ENCODE data around the gene CACNA1E.

The CACNA1E gene

DNA sequence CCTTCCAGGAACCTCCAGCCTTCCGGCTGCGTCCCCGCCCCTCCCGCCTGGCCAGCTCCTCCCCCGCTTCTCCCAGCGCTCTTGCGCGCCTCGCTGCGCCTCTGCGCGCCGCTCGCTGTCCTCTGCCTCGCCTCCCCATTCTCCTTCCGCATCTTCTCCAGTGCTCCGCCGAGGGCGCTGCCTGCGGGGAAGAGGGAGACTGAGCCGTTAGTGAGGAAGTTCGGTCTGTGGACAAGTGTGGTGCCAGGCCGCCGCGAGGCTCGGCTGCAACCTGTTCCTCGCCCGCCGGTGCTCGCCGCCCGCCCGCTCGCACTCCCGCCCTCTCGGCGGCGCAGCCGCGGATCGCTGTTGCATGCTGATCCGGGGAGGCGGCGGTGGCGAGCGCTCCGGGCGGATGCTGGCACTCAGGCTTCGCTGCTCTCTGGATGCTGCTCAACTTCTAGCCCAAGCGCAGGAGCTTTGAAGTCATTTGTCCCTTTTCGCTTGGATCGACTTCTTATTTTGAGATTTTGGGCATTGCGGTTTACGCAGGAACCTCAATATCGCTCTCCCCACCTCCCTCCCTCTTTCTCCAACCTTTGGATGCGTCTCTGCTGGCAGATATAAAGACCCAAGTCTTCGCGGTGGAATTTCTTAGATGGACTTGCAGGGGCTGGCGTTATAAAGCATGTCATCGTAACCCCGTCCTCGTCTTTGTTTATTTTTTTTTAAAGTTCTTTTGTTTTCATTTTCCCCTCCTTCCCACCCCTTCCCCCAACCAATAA, 614 bp upstream of the CACNA1E start:
- DNase-seq (ENCODE audit: low read depth in 1 of 2, low spot score in 1 of 2), result no peak

DNA sequence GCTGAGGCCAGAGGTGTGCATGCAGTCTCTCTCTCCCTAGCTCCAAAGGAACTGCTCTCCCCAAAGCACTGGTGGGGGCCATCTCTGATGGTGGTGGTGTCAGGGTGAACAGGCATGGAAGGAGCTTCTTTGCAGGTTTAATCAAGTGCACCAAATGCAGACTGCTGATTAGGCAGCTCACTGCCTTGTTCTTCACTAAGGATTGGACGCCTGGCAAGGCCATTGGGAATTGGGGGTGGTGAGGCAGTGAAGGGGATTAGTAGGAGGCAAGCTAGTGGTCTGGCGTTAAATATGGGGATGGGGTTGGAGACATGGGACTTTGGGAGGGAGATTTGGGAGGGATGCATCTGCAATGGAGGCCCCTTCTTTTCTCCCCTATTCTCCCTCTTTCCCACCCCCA, 1.5 kb downstream of the CACNA1E start:
- DNase-seq (ENCODE audit: low read depth in 1 of 2, low spot score in 1 of 2), result no peak

DNA sequence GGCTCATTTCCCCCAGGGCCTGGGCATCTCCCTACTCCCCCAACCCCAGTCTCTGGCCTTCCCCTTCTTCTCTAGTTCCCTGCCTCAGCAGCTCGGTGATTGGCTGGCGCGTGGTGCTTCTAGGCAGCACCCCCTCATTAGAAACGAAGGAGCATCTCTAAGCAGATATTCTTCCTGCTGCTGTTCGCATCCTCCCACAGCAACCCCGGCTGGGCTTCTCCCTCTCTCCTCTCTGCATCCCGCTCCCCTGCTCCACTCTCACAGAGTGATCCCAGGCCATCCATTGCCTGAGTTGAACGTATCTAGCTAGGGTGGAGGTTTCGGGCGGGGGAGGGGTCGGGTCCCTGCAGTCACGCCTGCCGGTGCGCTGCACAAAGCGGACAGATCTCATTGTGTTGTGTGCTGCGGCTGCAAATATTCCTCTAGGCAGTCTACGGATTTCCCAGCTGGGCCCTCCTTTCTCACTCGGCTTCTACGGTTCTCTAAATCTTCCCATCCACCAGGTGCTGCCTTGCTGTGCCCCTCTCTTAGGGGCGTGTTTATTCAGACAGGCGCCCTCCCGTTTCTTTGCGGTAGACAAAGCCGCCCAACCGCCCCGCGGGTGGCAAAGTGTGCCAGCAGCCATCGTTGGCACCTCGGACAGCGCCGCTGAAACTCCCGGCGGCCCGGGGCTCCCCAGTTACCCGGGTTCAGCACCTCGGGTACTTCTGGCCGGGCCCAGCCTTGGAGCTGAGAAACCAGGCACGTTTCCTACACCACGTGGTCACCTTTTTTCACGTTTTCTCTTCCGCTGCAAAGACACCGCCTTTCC, 2.2 kb downstream of the CACNA1E start:
- DNase-seq (ENCODE audit: low read depth in 1 of 2, low spot score in 1 of 2), result no peak

DNA sequence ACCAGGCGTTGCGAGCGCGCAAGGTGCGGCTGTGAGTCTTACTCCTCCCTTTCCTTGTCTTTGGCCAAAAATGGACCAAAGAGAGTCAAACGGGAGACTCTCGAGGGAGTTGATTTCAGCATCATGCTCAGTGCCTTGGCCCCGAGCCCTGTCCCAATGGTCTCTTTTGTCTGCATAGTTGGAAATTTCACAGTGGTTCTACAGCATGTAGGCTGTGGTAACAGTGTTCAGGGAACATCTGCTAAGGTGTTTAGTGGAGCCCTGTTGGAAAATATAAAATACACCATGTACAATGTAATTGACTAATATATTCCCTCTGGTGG, 2.7 kb downstream of the CACNA1E start:
- no peak for DNase-seq (ENCODE audit: low read depth in 1 of 2, low spot score in 1 of 2)

DNA sequence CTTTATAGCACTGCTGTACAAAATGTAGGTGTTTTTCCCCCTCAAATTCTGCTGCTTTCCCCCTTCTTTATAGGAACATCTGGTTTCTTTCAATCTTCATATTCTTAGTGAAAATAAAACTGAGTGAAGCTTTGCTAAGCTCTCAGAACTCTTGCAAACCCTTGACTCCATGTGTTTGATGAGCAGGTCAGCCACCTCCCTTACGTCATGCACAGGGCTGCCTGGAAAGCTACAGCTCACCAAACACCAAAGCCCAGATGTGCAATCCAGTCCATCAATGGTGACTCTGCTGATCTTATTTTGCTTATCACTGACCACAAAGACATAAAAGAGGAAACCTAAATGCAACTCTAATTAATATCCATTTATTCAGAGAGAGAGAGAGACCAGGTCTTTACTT, 5.5 kb downstream of the CACNA1E start:
- no peak for DNase-seq (ENCODE audit: low read depth in 1 of 2, low spot score in 1 of 2)

DNA sequence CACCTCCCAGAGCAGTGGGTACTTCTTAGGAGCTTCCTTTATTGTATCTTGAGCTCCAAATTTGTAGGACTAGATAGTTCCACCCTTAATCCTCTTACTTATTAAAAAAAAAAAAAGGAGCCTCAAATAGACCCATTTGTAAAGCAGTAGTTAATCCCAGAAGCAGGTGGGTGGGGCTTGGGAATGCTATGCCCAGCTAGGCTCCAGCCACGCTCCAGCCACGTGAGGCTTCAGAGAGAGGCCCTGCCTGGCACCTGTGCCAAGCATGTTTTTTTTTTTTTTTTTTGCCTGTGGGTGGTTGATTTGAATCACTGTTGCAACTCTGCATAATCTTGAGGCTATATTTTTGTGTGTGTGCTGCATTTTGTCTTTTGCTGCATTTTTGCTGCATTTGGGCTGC, 7.0 kb downstream of the CACNA1E start:
- DNase-seq (ENCODE audit: low read depth in 1 of 2, low spot score in 1 of 2), result no peak

DNA sequence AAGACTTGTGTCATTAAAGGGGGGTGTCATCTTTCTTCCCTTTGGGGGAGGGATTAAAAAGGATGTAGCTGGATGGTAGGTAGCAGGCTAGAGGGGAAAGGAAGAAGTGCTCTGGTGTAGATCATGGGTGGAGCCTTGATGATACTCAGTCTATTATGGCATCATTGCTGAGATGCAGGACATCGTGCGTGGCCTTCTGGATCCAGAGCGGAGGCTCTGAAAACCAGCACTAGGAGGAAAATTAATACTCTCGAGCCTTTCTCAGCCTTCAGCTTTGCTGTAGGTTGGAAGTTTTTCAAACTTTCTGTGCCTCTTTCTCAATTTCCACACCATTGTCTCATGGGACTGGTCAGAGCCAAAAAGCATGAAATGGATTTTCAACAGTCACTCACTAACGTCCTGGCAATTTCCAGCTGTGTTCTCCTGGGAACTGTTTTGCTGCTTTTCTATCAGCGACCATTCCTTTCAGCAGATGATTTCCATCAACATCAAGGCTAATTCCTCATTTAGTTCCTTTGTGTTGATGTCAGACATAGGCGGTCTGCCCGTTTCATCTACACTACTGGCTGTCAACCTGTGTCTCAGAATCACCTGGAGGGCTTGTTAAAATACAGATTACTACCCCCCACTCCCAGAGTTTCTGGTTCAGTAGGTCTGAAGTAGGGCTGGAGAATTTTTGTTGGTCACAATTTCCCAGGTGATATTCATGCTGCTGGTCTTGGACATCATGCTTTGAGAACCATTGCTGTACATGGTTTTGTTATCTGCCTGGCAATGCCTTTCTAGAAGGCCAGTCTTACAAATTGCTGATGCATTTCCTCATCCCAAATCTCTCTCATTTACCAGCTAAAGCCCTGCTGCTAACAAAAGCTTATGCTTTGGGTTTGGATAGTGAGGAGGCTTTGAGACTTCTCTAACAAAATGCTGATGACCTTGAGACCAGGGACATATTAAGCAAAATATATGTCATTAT, 7.7 kb downstream of the CACNA1E start:
- DNase-seq (ENCODE audit: low read depth in 1 of 2, low spot score in 1 of 2), result no peak

DNA sequence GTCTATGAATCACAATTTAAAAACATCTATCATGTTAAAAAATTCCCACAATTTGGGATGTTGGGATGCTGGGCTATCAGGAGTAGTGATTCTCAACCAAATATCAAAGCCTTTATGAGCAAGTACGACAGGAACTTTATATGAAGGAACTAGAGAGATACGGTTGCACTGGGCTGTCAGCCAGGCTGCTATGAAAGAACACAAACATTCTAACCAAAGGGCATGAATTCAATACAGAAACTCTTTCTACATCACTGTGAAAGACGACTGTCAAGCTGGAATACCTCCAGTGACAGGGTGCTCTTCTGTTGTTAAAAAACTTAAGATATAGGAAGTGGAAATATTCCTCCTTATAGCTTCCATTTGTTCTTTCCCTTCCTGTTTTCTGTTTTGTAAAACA, 9.8 kb downstream of the CACNA1E start:
- DNase-seq (ENCODE audit: low read depth in 1 of 2, low spot score in 1 of 2), result no peak

DNA sequence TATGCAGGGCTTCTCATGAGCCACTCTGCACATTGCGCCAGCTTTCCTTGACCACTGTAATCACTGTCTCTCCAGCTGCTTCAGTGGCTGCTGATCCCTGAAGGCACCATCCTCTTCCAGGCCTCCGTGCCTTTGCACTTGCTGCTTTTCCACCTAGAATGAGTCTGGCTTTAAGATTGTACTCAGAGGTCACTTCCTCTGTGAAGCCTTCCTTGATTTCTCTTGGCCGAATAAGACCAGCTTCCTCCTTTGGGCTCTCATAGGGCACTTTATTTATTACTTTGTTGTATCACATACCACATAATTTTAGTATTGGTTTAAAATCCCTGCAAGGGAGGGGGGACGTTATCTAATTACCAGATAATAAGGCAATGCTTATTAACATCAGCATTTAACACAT, 10.6 kb downstream of the CACNA1E start:
- no peak for DNase-seq (ENCODE audit: low read depth in 1 of 2, low spot score in 1 of 2)

DNA sequence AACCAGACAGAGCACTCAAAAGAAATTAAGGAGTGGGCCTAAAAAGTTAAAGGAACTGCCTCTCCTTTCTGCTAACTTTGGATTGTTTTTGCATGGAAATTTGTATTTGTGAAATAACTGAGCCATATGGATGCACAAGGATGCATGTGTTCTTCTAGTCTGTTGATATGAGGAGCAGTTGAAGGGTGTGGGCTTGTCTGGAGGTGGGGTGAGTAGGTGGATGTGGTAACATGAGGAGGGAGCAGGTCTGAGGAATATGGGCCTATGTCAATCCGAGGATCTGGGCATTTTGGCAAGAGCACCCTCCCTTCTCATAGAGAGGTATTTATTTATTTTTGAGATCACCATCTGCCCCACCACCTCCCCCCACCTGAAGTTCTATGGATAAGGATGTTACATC, 13.4 kb downstream of the CACNA1E start:
- no peak for DNase-seq (ENCODE audit: low read depth in 1 of 2, low spot score in 1 of 2)

DNA sequence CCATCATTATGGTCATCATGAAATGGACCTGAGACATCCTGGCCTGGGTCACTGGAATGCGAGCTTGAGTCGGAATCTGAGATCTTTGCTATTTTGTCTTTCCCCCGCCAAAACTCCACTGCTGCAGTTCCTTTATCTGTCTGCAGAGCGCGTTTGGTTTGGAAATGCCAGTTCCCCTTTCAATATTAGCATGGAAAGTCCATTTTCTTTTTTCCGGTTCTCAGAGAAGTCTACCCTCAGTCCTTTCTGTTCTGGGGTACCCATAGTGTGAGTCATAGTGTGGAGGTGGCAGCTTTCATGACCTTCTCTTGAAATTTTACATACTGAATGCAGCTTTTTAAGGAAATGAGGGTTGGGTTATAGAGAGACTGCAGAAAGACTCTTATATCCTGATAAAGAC, 14.6 kb downstream of the CACNA1E start:
- DNase-seq (ENCODE audit: low read depth in 1 of 2, low spot score in 1 of 2), result no peak

DNA sequence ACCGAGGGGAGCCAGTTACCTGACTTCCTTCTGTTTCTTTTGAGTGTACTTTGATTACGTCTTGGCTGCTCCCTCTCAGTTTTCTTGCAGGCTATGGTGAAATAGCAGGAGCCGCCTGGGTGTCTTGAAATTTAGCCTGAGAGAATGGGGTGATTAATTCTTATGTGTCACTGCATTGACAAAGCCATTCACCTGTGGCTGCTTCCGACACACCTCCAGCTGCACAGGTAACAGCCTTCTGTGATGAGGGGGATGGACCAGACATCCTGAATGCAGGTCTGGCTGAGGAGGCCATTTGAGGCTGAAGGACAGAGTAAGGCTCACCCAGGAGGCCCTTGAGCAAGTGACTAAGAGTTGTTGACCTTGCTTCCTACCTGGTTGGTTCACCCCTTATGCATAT, 16.5 kb downstream of the CACNA1E start:
- DNase-seq (ENCODE audit: low read depth in 1 of 2, low spot score in 1 of 2), result no peak

DNA sequence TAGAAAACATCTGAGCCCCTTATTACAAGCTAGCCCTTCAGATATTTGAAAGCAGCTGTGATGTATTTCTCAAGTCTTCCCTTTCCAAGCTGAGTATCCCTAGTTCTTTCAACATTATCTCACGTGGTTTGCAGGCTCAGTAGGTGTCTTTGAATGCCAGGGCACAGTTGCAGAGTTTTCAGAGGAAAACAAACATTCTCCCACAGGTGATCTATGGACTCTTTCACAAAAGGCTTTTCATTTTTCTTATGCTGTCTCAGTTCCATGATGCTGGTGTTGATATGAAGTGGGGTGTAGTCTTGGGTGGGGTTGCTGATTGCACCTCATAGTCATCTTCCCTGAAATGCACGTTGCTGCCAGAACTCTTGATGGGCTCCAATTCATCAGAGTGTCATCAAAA, 17.3 kb downstream of the CACNA1E start:
- no peak for DNase-seq (ENCODE audit: low read depth in 1 of 2, low spot score in 1 of 2)

DNA sequence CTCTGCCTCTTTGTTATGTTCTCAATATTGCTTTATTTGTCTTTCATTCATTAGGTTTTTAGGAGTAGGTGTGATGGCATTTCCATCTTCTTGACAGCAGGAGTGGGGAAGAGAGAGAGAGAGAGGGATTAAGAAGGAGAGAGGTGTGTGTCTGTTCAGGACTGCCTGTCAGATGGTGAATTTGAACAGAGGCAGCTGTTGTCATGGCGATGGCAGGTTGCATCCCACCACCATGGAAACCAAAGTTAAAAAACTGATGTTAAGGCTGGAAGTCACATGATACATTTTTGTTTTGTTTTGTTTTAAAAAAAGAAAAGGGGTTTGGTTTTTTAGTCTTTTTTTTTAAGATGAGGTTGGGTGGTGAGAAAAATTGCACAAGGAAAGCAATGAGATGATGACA, 18.3 kb downstream of the CACNA1E start:
- no peak for DNase-seq (ENCODE audit: low read depth in 1 of 2, low spot score in 1 of 2)

DNA sequence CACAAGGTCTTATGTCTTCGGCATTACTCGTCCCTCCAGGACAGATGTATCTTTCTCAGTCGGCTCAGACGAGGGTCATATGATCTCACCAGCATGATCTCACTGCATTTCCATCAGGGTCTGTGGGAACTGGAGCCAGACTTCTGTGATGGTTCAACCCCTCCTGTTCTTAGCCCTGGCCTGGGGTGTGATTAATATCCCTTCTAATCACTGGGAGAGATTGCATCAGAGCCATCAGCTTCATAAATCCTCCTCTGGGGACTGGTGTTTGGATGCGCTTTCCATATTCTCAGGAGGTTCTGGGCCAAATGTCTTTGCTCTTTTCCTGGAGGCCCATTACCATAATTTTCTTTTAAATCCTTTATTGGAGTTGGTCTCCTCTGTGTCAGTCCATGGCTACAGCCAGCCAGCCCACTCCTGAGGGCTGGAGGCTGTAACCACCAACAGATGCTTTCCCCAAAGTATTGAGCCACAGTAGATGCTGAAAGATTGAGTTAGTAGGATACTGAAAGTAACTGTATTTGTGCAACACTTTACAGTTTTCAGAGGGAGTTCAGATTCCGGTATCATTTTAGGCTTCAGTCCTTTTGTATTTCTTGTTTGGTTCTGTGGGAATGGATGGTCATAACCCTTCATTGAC, 20.0 kb downstream of the CACNA1E start:
- DNase-seq (ENCODE audit: low read depth in 1 of 2, low spot score in 1 of 2), result no peak

DNA sequence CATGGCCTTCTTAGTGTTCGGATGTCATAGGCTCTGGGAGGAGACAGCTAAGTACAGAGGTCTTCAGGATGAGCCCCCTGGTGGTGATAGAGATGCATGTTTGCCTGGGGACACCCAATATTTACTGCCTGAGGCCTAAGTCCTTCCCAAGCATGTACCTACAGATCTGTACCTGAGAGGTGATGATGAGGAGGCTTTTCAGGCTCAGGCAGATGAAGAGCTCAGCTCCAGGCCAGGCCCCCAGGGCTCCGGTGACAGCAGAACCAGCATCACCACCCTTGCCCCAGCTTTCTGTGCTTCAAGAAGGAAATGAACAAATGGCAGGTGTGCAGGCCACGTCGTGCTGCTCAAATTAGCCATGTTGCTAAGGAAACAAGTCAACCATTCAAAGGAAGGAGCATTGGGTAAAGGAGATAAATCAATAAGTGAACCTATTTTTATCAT, 21.1 kb downstream of the CACNA1E start:
- DNase-seq (ENCODE audit: low read depth in 1 of 2, low spot score in 1 of 2), result no peak

DNA sequence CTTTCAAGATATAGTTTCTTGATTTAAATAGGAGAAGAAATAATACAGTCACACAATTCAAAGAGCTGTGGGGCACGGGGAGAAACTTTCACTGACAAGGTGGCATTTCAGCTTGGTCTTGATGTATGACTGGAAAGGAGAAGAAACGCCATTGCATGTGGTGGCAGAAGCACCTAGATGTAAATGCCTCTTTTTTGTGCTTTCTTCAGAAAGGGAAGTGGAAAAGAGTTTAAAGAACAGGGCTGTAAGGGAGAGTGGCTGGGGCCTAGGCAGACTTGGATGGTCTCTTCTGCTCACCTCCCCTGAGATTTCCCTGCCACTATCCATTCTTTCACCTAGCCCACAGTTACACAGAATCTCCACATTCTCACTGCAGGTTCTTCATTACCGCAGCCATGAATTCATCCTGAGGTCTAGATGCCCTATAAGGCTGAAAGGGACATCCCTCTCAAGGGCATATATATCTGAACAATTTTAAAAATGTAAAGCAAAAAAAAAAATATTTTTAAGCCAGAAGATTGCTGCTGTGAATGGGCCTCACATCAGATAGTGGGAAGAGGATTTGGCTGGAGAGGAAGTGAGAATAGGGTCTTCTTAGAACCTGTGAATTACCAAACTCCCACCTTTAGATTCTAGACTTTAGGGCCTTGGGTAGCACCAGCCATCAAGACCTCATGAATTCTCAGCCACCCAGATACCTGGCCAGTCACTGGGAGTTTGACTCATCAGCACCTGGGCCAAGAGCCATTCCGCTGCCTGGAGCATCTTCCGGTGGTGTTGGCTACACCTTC, 23.4 kb downstream of the CACNA1E start:
- DNase-seq (ENCODE audit: low read depth in 1 of 2, low spot score in 1 of 2), result no peak

DNA sequence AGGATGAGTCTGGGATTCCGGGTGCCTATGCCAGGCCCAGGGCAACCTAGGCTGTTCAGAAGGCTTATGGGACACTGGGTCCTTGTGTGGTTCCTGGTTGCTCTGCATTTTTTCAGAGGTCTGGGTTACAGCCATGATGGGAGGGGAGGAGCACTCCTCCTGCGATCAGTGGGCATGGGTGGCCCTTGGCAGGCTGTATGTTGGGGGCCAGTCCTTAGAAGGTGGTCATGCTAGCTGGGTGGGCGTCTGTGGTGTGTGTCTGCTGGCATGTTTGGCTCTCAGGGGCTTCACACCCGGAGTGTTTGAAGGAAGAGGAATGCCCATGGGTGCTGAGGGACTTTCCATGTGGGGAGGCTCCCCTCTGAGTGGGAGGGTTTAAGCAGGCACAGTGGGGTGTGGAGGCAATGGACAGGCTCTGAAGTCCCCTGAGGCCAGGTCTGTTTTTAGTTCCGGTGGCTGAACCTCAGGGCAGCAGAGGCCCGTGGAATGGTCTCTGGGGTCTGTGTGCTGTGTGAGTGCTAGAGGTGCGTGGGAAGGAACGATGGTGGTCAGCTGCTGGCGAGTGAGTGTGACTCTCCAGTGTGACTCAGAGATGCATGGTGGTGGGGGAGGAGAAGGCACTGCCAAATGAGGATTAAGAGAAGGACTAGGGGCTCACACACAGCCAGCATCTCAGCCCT, 25.3 kb downstream of the CACNA1E start:
- DNase-seq (ENCODE audit: low read depth in 1 of 2, low spot score in 1 of 2), result no peak

DNA sequence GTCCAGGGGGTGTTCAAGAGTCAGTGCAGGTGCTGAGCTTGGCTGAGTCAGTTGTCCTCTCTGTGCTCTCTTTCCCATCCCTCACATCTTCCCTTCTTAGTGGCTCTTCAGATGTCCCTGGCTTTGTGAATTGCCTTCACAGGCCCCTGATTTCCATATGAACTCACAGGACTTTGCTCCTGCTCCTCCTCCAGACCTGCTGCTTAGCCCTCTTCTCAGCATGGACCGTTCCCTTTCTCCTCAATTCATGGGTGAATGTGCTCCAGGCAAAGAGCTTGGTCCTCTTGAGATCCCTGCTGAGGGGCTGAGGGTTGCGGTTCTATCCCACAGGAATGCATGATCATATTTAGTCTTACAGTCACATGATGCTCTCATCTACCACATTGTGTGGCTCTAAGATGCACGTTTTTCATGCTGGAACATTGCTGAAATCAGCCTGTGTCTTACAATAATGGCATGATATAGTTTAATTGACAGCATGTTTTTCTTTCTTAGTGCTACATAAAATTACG, 30.5 kb downstream of the CACNA1E start:
- no peak for DNase-seq (ENCODE audit: low read depth in 1 of 2, low spot score in 1 of 2)
